NCI-H1105 (cell line): ENCODE data around the gene GPLD1.
"Not testable (repeated sequence)": the region's sequence is repeated elsewhere in the genome, so short reads cannot be mapped to it uniquely, and the experiment has no call there.

ENCODE experiments used
- DNase-seq: peaks from one replicate; lab custom pipeline; 2025; lab: John Stamatoyannopoulos, UW

GPLD1 gene

GRCh38 chr6:24410622-24411021, 78.8 kb downstream of the GPLD1 start:
- DNase-seq: no peak

- DNase-seq: no peak
Measured at GRCh38 chr6:24408719-24409410, 80.5 kb downstream of the GPLD1 start.

- DNase-seq: no peak
Measured at GRCh38 chr6:24405262-24405661, 84.1 kb downstream of the GPLD1 start.

GRCh38 chr6:24403501-24403824, 85.9 kb downstream of the GPLD1 start:
- no peak for DNase-seq

- DNase-seq: peak; percentile 92
Measured at GRCh38 chr6:24402697-24403500, 86.5 kb downstream of the GPLD1 start, which contains the start of gene MRS2. MRS2 (plus strand) TSS chr6:24402936; CDS start chr6:24403047, 111 bp downstream.

GRCh38 chr6:24401458-24401857, 87.9 kb downstream of the GPLD1 start:
- DNase-seq: no peak

- DNase-seq: not testable (repeated sequence)
Measured at GRCh38 chr6:24400045-24401039, 89.0 kb downstream of the GPLD1 start.

GRCh38 chr6:24397631-24398030, 91.7 kb downstream of the GPLD1 start:
- DNase-seq: no peak

GRCh38 chr6:24396824-24397223, 92.6 kb downstream of the GPLD1 start:
- no peak for DNase-seq

- no peak for DNase-seq
Measured at GRCh38 chr6:24394780-24395437, 94.5 kb downstream of the GPLD1 start.

GRCh38 chr6:24394061-24394779, 95.2 kb downstream of the GPLD1 start:
- no peak for DNase-seq

GRCh38 chr6:24391756-24392405, 97.5 kb downstream of the GPLD1 start:
- DNase-seq: no peak

- no peak for DNase-seq
Measured at GRCh38 chr6:24391208-24391607, 98.2 kb downstream of the GPLD1 start.

- no peak for DNase-seq
Measured at GRCh38 chr6:24387818-24388217, 101.6 kb downstream of the GPLD1 start.

GRCh38 chr6:24385536-24386269, 103.7 kb downstream of the GPLD1 start:
- DNase-seq: no peak

GRCh38 chr6:24384369-24385130, 104.8 kb downstream of the GPLD1 start:
- not testable (repeated sequence) for DNase-seq

- DNase-seq: not testable (repeated sequence)
Measured at GRCh38 chr6:24382891-24383494, 106.4 kb downstream of the GPLD1 start.

- DNase-seq: no peak
Measured at GRCh38 chr6:24382220-24382540, 107.2 kb downstream of the GPLD1 start.
